BLaER1 (cell line): ENCODE data around the gene NETO2.
"Not testable (repeated sequence)": the region's sequence is repeated elsewhere in the genome, so short reads cannot be mapped to it uniquely, and the experiment has no call there.

Experiments used
- H3K27ac ChIP-seq: shearing (Covaris generic); formaldehyde crosslinking; 2 replicates; pipeline ENCODE4 v1.8.1; 2022
- H3K27me3 ChIP-seq: shearing (Covaris generic); formaldehyde crosslinking; 2 replicates; pipeline ENCODE4 v1.8.1; 2022
- H3K36me3 ChIP-seq: shearing (Covaris generic); formaldehyde crosslinking; 2 replicates; pipeline ENCODE4 v1.8.1; 2022
- H3K4me1 ChIP-seq: shearing (Covaris generic); formaldehyde crosslinking; 2 replicates; pipeline ENCODE4 v1.8.1; 2022
- H3K4me2 ChIP-seq: shearing (Covaris generic); formaldehyde crosslinking; 2 replicates; pipeline ENCODE4 v1.8.1; 2022
- H3K4me3 ChIP-seq: shearing (Covaris generic); formaldehyde crosslinking; 2 replicates; pipeline ENCODE4 v1.8.1; 2022
- H3K9ac ChIP-seq: shearing (Covaris generic); formaldehyde crosslinking; 2 replicates; pipeline ENCODE4 v1.8.1; 2022
- H3K9me3 ChIP-seq: shearing (Covaris generic); formaldehyde crosslinking; 2 replicates; pipeline ENCODE4 v1.8.1; 2022
- H4K20me1 ChIP-seq: shearing (Covaris generic); formaldehyde crosslinking; 2 replicates; pipeline ENCODE4 v1.8.1; 2022
- Cebpa-rat ChIP-seq: shearing (Covaris generic); IDR thresholded peaks from 2 replicates; pipeline ENCODE4 v1.8.1; 2022

The NETO2 gene

GRCh38 chr16:47134550-47134949 lies 9.2 kb downstream of the NETO2 start:
- no peak overlapping the region for H3K4me2 ChIP-seq
- H3K27me3 ChIP-seq: no peaks in the 10 kb centered on the region
- H3K9me3 ChIP-seq: 0 out of 2 replicates have a peak, but pooled peaks cover 3% of the 10 kb centered on the region
- TF ChIP-seq Cebpa-rat: no peak
- H3K4me1 ChIP-seq: peaks cover 15% of the 10 kb centered on the region
- H3K4me3 ChIP-seq: no peak overlapping the region
- peaks cover 62% of the 10 kb centered on the region for H4K20me1 ChIP-seq
- no peaks in the 10 kb centered on the region; the same call in 1 of the 2 replicates for H3K36me3 ChIP-seq
- no peak overlapping the region for H3K27ac ChIP-seq
- H3K9ac ChIP-seq: no peak overlapping the region

- Histone ChIP-seq H3K4me2 (no peak overlapping the region), H3K4me1 (peaks cover 8% of the 10 kb centered on the region), H3K9ac (no peak overlapping the region), H3K9me3 (0 out of 2 replicates have a peak, but pooled peaks cover 3% of the 10 kb centered on the region), H3K27me3 (no peaks in the 10 kb centered on the region), H4K20me1 (peaks cover 41% of the 10 kb centered on the region; the same call in 1 of the 2 replicates), H3K36me3 (peaks cover 4% of the 10 kb centered on the region; the same call in 1 of the 2 replicates), H3K4me3 (no peak overlapping the region), H3K27ac (no peak overlapping the region)
- TF ChIP-seq Cebpa-rat: no peak
Measured at GRCh38 chr16:47132308-47132707, 11.4 kb downstream of the NETO2 start.

GRCh38 chr16:47129755-47130435 lies 13.8 kb downstream of the NETO2 start:
- H3K36me3 ChIP-seq: peaks cover 7% of the 10 kb centered on the region; the same call in 1 of the 2 replicates

GRCh38 chr16:47127541-47127940 lies 16.2 kb downstream of the NETO2 start:
- Histone ChIP-seq H3K27ac (no peak overlapping the region), H3K4me1 (no peaks in the 10 kb centered on the region), H4K20me1 (peaks cover 10% of the 10 kb centered on the region; the same call in 1 of the 2 replicates), H3K36me3 (peaks cover 9% of the 10 kb centered on the region; the same call in 1 of the 2 replicates), H3K9me3 (0 out of 2 replicates have a peak, but pooled peaks cover 3% of the 10 kb centered on the region), H3K27me3 (no peaks in the 10 kb centered on the region), H3K4me3 (no peak overlapping the region), H3K9ac (no peak overlapping the region), H3K4me2 (no peak overlapping the region)
- no peak for TF ChIP-seq Cebpa-rat

More at GRCh38 chr16:47129755-47130435, 13.8 kb downstream of the NETO2 start:
- Histone ChIP-seq H3K27me3 (no peaks in the 10 kb centered on the region), H3K9me3 (0 out of 2 replicates have a peak, but pooled peaks cover 3% of the 10 kb centered on the region), H3K4me1 (no peaks in the 10 kb centered on the region), H3K27ac (no peak overlapping the region), H3K9ac (no peak overlapping the region), H4K20me1 (peaks cover 32% of the 10 kb centered on the region; the same call in 1 of the 2 replicates), H3K4me2 (no peak overlapping the region), H3K4me3 (no peak overlapping the region)
- no peak for TF ChIP-seq Cebpa-rat

GRCh38 chr16:47125757-47126156 lies 18.0 kb downstream of the NETO2 start:
- TF ChIP-seq Cebpa-rat: no peak

GRCh38 chr16:47113130-47113529 lies 30.6 kb downstream of the NETO2 start:
- no peaks in the 10 kb centered on the region for H4K20me1 ChIP-seq
- H3K27me3 ChIP-seq: no peaks in the 10 kb centered on the region
- H3K27ac ChIP-seq: no peak overlapping the region
- H3K9me3 ChIP-seq: no peaks in the 10 kb centered on the region
- peaks cover 20% of the 10 kb centered on the region for H3K36me3 ChIP-seq
- H3K4me2 ChIP-seq: no peak overlapping the region
- TF ChIP-seq Cebpa-rat: no peak
- no peaks in the 10 kb centered on the region for H3K4me1 ChIP-seq
- H3K9ac ChIP-seq: no peak overlapping the region
- no peak overlapping the region for H3K4me3 ChIP-seq

More at GRCh38 chr16:47125757-47126156, 18.0 kb downstream of the NETO2 start:
- Histone ChIP-seq H4K20me1 (no peaks in the 10 kb centered on the region), H3K9ac (no peak overlapping the region), H3K27me3 (no peaks in the 10 kb centered on the region), H3K4me1 (no peaks in the 10 kb centered on the region), H3K4me3 (no peak overlapping the region), H3K36me3 (peaks cover 23% of the 10 kb centered on the region), H3K4me2 (no peak overlapping the region), H3K9me3 (0 out of 2 replicates have a peak, but pooled peaks cover 3% of the 10 kb centered on the region), H3K27ac (no peak overlapping the region)

- Histone ChIP-seq H3K4me1 (no peaks in the 10 kb centered on the region), H4K20me1 (no peaks in the 10 kb centered on the region), H3K9me3 (no peaks in the 10 kb centered on the region), H3K27me3 (no peaks in the 10 kb centered on the region), H3K4me2 (no peak overlapping the region), H3K27ac (no peak overlapping the region), H3K9ac (no peak overlapping the region), H3K36me3 (peaks cover 35% of the 10 kb centered on the region), H3K4me3 (no peak overlapping the region)
- TF ChIP-seq Cebpa-rat: no peak
Measured at GRCh38 chr16:47110939-47111338, 32.8 kb downstream of the NETO2 start.

GRCh38 chr16:47109361-47109760 lies 34.4 kb downstream of the NETO2 start:
- Histone ChIP-seq H3K9me3 (no peaks in the 10 kb centered on the region), H3K4me1 (no peaks in the 10 kb centered on the region), H4K20me1 (no peaks in the 10 kb centered on the region), H3K27ac (no peak overlapping the region), H3K36me3 (peaks cover 37% of the 10 kb centered on the region), H3K27me3 (no peaks in the 10 kb centered on the region), H3K9ac (no peak overlapping the region), H3K4me3 (no peak overlapping the region), H3K4me2 (no peak overlapping the region)
- TF ChIP-seq Cebpa-rat: no peak

- not testable (repeated sequence) for H4K20me1 ChIP-seq, H3K4me1 ChIP-seq, H3K9me3 ChIP-seq, H3K27me3 ChIP-seq, H3K27ac ChIP-seq, H3K9ac ChIP-seq, H3K4me2 ChIP-seq, H3K4me3 ChIP-seq
- peaks cover 50% of the 10 kb centered on the region for H3K36me3 ChIP-seq
Measured at GRCh38 chr16:47102921-47103320, 40.8 kb downstream of the NETO2 start.

DNA sequence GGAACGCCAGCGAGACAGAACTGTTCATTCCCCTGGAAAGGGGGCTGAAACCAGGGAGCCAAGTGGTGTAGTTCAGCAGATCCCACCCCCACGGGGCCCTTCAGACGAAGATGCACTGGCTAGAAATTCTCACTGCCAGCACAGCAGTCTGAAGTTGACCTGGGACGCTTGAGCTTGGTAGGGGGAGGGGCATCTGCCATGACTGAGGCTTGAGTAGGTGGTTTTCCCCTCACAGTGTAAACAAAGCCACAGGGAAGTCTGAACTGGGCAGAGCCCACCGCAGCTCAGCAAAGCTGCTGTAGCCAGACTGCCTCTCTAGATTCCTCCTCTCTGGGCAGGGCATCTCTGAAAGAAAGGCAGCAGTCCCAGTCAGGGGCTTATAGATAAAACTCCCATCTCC lies 46.6 kb downstream of the NETO2 start:
- H3K9me3 ChIP-seq, H3K27me3 ChIP-seq, H3K9ac ChIP-seq, H4K20me1 ChIP-seq, H3K4me1 ChIP-seq, H3K4me2 ChIP-seq, H3K27ac ChIP-seq, H3K4me3 ChIP-seq: not testable (repeated sequence)
- peaks cover 49% of the 10 kb centered on the region for H3K36me3 ChIP-seq

DNA sequence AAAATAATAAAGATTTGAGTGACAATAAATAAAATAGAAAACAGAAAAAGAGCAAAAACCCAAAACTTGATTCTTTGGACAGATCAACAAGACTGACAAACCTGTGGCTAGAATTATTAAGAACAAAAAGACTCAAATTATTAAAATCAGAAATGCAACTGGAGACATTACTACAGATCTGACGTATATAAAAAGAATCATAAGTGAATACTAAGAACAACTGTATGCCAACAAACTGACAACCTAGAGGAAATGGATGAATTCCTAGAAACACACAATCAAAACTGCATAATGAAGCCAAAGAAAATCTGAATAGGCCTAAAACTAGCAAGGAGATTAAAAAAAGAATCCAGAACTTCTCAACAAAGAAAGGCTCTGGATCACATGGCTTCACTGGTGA lies 47.4 kb downstream of the NETO2 start:
- TF ChIP-seq Cebpa-rat: no peak
- Histone ChIP-seq H3K4me2 (no peak overlapping the region), H3K27ac (no peak overlapping the region), H3K9me3 (no peaks in the 10 kb centered on the region), H3K27me3 (no peaks in the 10 kb centered on the region), H3K36me3 (peaks cover 52% of the 10 kb centered on the region), H3K4me1 (no peaks in the 10 kb centered on the region), H3K4me3 (no peak overlapping the region), H3K9ac (no peak overlapping the region), H4K20me1 (no peaks in the 10 kb centered on the region)
